ENCODE data around the gene PSMA5. TPM values are rescaled to one million over a fixed set of nuclear protein-coding genes. Genes with fewer than 3 reads are reported as not detected.

The PSMA5 gene
- polyA plus RNA-seq, 3 donors, result 36.6 to 119 (median 118) TPM

- Mint-ChIP-seq H3K27ac (no peak overlapping the region), H3K4me1 (peaks cover 14% of the 10 kb centered on the region), H3K36me3 (peaks cover 47 to 56% of the 10 kb centered on the region in 2 donors), H3K9me3 (peaks cover 0 to 2% (median 0%) of the 10 kb centered on the region in 7 donors), H3K27me3 (ENCODE audit: low read depth in 3 of 3) (peaks cover 0 to 2% (median 2%) of the 10 kb centered on the region in 3 donors), H3K4me3 (no peak overlapping the region)
- Histone ChIP-seq H3K4me1 (ENCODE audit: control insufficient read depth in 1 of 2, insufficient read depth in 2 of 2, low read length in 2 of 2) (peaks cover 16% of the 10 kb centered on the region in 2 donors), H3K79me2 (ENCODE audit: insufficient read depth, low read length) (no peaks in the 10 kb centered on the region), H4K20me1 (ENCODE audit: insufficient read depth, low read length) (peaks cover 7% of the 10 kb centered on the region), H3K4me2 (replicated peaks; ENCODE audit: extremely low read depth, low read length, poor library complexity, severe bottlenecking) (no peak overlapping the region), H3K27me3 (ENCODE audit: control insufficient read depth in 2 of 2, insufficient read depth in 2 of 2, low read length in 2 of 2) (no peaks in the 10 kb centered on the region), H3K27ac (ENCODE audit: low read depth in 1 of 2, low read length in 2 of 2) (no peak overlapping the region), H3K9ac (ENCODE audit: insufficient read depth, low read length, poor library complexity, severe bottlenecking) (no peak overlapping the region), H2AFZ (ENCODE audit: insufficient read depth, low read depth, low read length, poor library complexity, severe bottlenecking) (no peak overlapping the region), H3K4me3 (replicated peaks in 1 of 3; ENCODE audit: low read depth in 2 of 3, low read length in 3 of 3) (no peak overlapping the region), H3K36me3 (replicated peaks in 1 of 2; ENCODE audit: control insufficient read depth in 1 of 2, insufficient read depth in 2 of 2, low read length in 2 of 2) (peaks cover 32 to 65% of the 10 kb centered on the region in 2 donors), H3K9me3 (replicated peaks in 1 of 2; ENCODE audit: control insufficient read depth in 1 of 2, insufficient read depth in 1 of 2, low read length in 2 of 2) (no peaks in the 10 kb centered on the region)
- WGBS (ENCODE audit: insufficient coverage), result 100% methylated on average over 1 of the region's 1 CpG
- TF ChIP-seq CTCF (IDR thresholded peaks at IDR 0.05), result no peak
- no peak for DNase-seq
- intact Hi-C loops (cut with micrococcal nuclease), result no loop called here
Measured at GRCh38 chr1:109356505-109356904, 69.7 kb downstream of the PSMA5 start.

- peaks cover 0 to 2% (median 0%) of the 10 kb centered on the region in 7 donors for H3K9me3 Mint-ChIP-seq
- Histone ChIP-seq H2AFZ (ENCODE audit: insufficient read depth, low read depth, low read length, poor library complexity, severe bottlenecking) (no peak overlapping the region), H3K4me1 (ENCODE audit: control insufficient read depth in 1 of 2, insufficient read depth in 2 of 2, low read length in 2 of 2) (peaks cover under 1% of the 10 kb centered on the region in 2 donors), H3K4me3 (replicated peaks in 1 of 3; ENCODE audit: low read depth in 2 of 3, low read length in 3 of 3) (no peak overlapping the region), H3K9me3 (replicated peaks in 1 of 2; ENCODE audit: control insufficient read depth in 1 of 2, insufficient read depth in 1 of 2, low read length in 2 of 2) (no peaks in the 10 kb centered on the region), H3K79me2 (ENCODE audit: insufficient read depth, low read length) (no peaks in the 10 kb centered on the region), H3K27me3 (ENCODE audit: control insufficient read depth in 2 of 2, insufficient read depth in 2 of 2, low read length in 2 of 2) (no peaks in the 10 kb centered on the region), H3K9ac (ENCODE audit: insufficient read depth, low read length, poor library complexity, severe bottlenecking) (no peak overlapping the region), H3K4me2 (replicated peaks; ENCODE audit: extremely low read depth, low read length, poor library complexity, severe bottlenecking) (no peak overlapping the region), H3K27ac (ENCODE audit: low read depth in 1 of 2, low read length in 2 of 2) (no peak overlapping the region), H4K20me1 (ENCODE audit: insufficient read depth, low read length) (peaks cover 3% of the 10 kb centered on the region), H3K36me3 (replicated peaks in 1 of 2; ENCODE audit: control insufficient read depth in 1 of 2, insufficient read depth in 2 of 2, low read length in 2 of 2) (peaks cover 47 to 81% of the 10 kb centered on the region in 2 donors)
- H3K27ac Mint-ChIP-seq, result no peak overlapping the region
- H3K27me3 Mint-ChIP-seq (ENCODE audit: low read depth in 3 of 3), result peaks cover 0 to 3% (median 2%) of the 10 kb centered on the region in 3 donors
- DNase-seq, result no peak
- intact Hi-C loops (cut with micrococcal nuclease), result no loop called here
- WGBS (ENCODE audit: insufficient coverage), result no CpG with 5 or more reads among the region's 3 CpGs
- no peak for TF ChIP-seq CTCF (IDR thresholded peaks at IDR 0.05)
- H3K4me1 Mint-ChIP-seq, result no peaks in the 10 kb centered on the region
- H3K4me3 Mint-ChIP-seq, result no peak overlapping the region
- peaks cover 61 to 72% of the 10 kb centered on the region in 2 donors for H3K36me3 Mint-ChIP-seq
Measured at GRCh38 chr1:109354929-109355328, 71.3 kb downstream of the PSMA5 start.
